Measurements from ENCODE around the gene ACP2. TPM values are rescaled to one million over a fixed set of nuclear protein-coding genes. Genes with fewer than 3 reads are reported as not detected.

ACP2 gene, protein sequence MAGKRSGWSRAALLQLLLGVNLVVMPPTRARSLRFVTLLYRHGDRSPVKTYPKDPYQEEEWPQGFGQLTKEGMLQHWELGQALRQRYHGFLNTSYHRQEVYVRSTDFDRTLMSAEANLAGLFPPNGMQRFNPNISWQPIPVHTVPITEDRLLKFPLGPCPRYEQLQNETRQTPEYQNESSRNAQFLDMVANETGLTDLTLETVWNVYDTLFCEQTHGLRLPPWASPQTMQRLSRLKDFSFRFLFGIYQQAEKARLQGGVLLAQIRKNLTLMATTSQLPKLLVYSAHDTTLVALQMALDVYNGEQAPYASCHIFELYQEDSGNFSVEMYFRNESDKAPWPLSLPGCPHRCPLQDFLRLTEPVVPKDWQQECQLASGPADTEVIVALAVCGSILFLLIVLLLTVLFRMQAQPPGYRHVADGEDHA
- 20.3 to 33.0 TPM (median 21.2 TPM) in 5 replicates for total RNA-seq (2022; extraction: Qiagen RNA extraction)

DNA sequence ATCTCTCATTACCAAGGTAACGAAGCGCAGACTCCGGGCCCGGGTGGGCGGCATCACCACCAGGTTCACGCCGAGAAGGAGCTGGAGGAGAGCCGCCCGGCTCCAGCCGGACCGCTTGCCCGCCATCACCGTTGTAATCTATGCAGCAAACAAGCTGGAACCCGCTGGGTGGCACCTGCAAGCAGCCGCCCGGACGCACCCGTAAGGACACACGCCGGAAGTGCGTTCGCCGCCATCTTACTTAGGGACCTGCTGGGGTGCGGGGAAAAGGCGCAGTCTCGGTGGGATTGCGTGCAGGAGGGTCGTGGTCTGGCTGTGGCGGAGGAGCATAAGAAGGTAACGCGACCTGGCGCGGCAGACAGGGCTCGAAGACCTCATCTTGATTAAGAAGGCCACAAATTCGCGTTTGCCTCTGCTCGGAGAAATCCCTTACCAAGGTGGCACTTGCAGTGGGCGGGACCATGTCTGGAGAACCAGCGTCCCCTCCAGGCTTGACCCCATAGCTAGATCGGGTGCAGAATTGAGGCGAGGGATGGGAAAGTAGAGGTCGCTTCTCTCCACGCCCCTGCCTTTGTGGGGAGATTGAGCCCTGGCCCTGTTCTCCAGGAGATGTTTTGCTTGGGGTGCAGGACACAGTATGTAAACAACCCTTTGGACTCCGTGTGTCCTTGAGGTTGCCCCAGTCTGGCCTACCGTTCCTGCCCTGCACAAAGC lies at the start of gene ACP2:
Gene ACP2 (minus strand): TSS at position 151 of the 714 bp plus-strand sequence. CDS start 25 bp downstream, at position 126.

DNA sequence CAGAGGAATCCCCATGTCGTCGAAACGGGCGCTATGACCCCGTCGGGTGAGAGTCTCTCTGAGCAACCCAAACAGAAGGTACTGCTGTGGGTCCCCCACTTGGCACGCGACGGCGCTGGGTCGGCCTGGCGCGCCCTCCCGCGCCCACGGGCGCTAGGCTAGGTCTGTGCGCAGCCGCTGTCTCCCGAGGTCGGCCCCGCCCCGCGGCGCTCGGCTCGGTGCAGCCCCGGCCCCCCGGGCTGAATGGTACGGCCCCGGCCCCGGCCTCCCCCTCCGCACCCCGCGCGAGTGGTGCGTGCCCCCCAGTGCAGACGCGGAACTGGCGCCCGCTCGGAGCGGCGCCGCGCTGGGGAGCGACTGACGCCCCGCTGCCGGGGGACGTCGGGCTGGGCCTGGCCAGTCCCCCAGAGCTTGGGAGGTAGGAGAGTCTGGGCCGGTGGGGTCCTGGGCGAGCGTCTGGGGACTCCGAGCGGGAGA lies 21.3 kb upstream of the ACP2 start, which contains the start of gene MADD:
Gene MADD (plus strand): TSS at position 305 of the 477 bp plus-strand sequence.

DNA sequence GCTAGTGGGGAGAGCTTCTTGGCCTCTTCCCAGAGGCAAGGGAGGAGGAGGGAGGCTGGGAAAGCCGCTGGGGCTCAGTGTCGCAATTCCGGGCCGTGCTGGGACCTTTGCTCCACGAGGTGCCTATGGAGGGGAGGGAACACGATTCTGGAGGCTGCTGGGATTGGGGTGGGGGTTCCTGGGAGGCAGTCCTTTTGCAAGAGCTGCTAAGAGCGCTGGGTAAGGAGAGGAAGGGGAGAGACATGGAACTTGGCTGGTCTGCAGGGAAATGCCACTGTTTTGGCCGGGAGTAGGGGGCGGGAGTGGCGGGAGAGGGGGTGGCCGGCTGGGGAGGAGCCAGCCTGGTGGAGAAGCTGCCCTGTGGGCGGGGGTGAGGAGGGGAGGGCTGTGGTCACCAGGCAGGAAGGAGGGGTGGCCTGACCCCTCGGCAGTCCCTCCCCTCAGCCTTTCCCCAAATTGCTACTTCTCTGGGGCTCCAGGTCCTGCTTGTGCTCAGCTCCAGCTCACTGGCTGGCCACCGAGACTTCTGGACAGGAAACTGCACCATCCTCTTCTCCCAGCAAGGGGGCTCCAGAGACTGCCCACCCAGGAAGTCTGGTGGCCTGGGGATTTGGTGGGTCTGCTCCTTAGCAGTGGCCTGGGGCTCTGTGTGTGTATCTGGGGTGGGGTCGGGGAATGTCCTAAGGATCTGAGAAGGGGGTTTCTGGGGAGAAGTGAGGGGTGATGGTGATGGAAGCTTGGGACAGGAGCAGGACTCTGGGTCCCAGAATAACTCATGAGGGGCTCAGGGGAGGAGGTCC lies 9.1 kb upstream of the ACP2 start, which contains the start of gene NR1H3:
Gene NR1H3 (plus strand): TSS at position 480 of the 800 bp plus-strand sequence. CDS start 1,221 bp downstream, outside the sequence.

Other genes with a start within 250 kb of the ACP2 start
- 28.5 to 37.3 TPM (median 28.7 TPM) in 5 replicates for gene ARFGAP2, start 71.9 kb downstream of the ACP2 start, total RNA-seq (2022; extraction: Qiagen RNA extraction)
- gene PACSIN3, start 62.4 kb downstream of the ACP2 start, total RNA-seq (2022; extraction: Qiagen RNA extraction), result 22.5 to 27.2 TPM (median 26.3 TPM) in 5 replicates
- 72.0 to 89.1 TPM (median 78.8 TPM) in 5 replicates for gene DDB2, start 33.8 kb downstream of the ACP2 start, total RNA-seq (2022; extraction: Qiagen RNA extraction)
- gene NR1H3, start 9.2 kb upstream of the ACP2 start, total RNA-seq (2022; extraction: Qiagen RNA extraction), result 6.8 to 11.4 TPM (median 11.3 TPM) in 5 replicates
- gene MADD, start 21.3 kb upstream of the ACP2 start, total RNA-seq (2022; extraction: Qiagen RNA extraction), result 19.1 to 24.2 TPM (median 19.5 TPM) in 5 replicates
- gene MYBPC3, start 103.9 kb upstream of the ACP2 start, total RNA-seq (2022; extraction: Qiagen RNA extraction), result 0.06 to 0.07 TPM (median 0.06 TPM) in 4 of 5 replicates, not detected in the other
- gene SPI1, start 129.7 kb upstream of the ACP2 start, total RNA-seq (2022; extraction: Qiagen RNA extraction), result 0.08 to 0.20 TPM (median 0.14 TPM) in 3 of 5 replicates, not detected in the others
- gene SLC39A13, start 159.8 kb upstream of the ACP2 start, total RNA-seq (2022; extraction: Qiagen RNA extraction), result 48.2 to 63.7 TPM (median 53.8 TPM) in 5 replicates
- gene PSMC3, start 177.6 kb upstream of the ACP2 start, total RNA-seq (2022; extraction: Qiagen RNA extraction), result 185 to 242 TPM (median 190 TPM) in 5 replicates
- 0.09 to 0.24 TPM (median 0.18 TPM) in 4 of 5 replicates, not detected in the other for gene RAPSN, start 200.3 kb upstream of the ACP2 start, total RNA-seq (2022; extraction: Qiagen RNA extraction)

Data from A549 treated with Hydrocortisone at 1 μM for 4 hours (cell line).